Activated T-helper 17 cell treated with anti-CD3 and anti-CD28 coated beads, Interleukin-2, amount 50 U/mL, for 72 hours (primary cell): ENCODE measurements around the gene CDH23. TPM values are rescaled to one million over a fixed set of nuclear protein-coding genes. Genes with fewer than 3 reads are reported as not detected.
"Not testable (repeated sequence)": the region's sequence is repeated elsewhere in the genome, so short reads cannot be mapped to it uniquely, and the experiment has no call there.

Experiments
- ATAC-seq: fragments of 150-1000 bp; cut with Tn5 transposase; replicated peaks from 2 replicates; pipeline ENCODE4 v1.10.0; 2021; ENCODE audit warnings: mild to moderate bottlenecking, moderate library complexity
- H3K27ac Mint-ChIP-seq: one replicate; pipeline ENCODE4 v1.8.0; 2022; ENCODE audit warnings: mixed read lengths
- H3K27me3 Mint-ChIP-seq: one replicate; pipeline ENCODE4 v1.8.0; 2022; ENCODE audit warnings: mixed read lengths
- H3K36me3 Mint-ChIP-seq: one replicate; pipeline ENCODE4 v1.8.0; 2022; ENCODE audit warnings: low read depth, mild to moderate bottlenecking, mixed read lengths
- H3K4me1 Mint-ChIP-seq: one replicate; pipeline ENCODE4 v1.8.0; 2022; ENCODE audit warnings: mixed read lengths
- H3K4me3 Mint-ChIP-seq: one replicate; pipeline ENCODE4 v1.8.0; 2022; ENCODE audit warnings: mild to moderate bottlenecking, mixed read lengths
- H3K9me3 Mint-ChIP-seq: one replicate; pipeline ENCODE4 v1.8.0; 2022; ENCODE audit warnings: mixed read lengths
- total RNA-seq, 2 donors: library from RNA; stranded (reverse); gene quantifications; one replicate each; pipeline ENCODE4 v1.2.3, GENCODE V29; 2022

Gene CDH23
- total RNA-seq, 2 donors from 2014 or later = 0.09 to 16.2 TPM

GRCh38 chr10:71845410-71846405, 449.0 kb downstream of the CDH23 start:
- Mint-ChIP-seq H3K27me3 (no peaks in the 10 kb centered on the region), H3K4me1 (peaks cover 41% of the 10 kb centered on the region), H3K4me3 (no peak overlapping the region), H3K9me3 (no peaks in the 10 kb centered on the region), H3K36me3 (peaks cover 7% of the 10 kb centered on the region), H3K27ac (no peak overlapping the region)
- ATAC-seq = no peak

- no peak overlapping the region for H3K4me3 Mint-ChIP-seq
- H3K27ac Mint-ChIP-seq = no peak overlapping the region
- no peaks in the 10 kb centered on the region for H3K9me3 Mint-ChIP-seq
- H3K36me3 Mint-ChIP-seq = peaks cover 12% of the 10 kb centered on the region
- H3K27me3 Mint-ChIP-seq = no peaks in the 10 kb centered on the region
- H3K4me1 Mint-ChIP-seq = peaks cover 46% of the 10 kb centered on the region
- no peak for ATAC-seq
Measured at GRCh38 chr10:71846816-71847215, 450.1 kb downstream of the CDH23 start.

- H3K27me3 Mint-ChIP-seq = no peaks in the 10 kb centered on the region
- H3K36me3 Mint-ChIP-seq = peaks cover 12% of the 10 kb centered on the region
- no peak for ATAC-seq
- H3K9me3 Mint-ChIP-seq = no peaks in the 10 kb centered on the region
- H3K27ac Mint-ChIP-seq = no peak overlapping the region
- H3K4me3 Mint-ChIP-seq = no peak overlapping the region
- peaks cover 46% of the 10 kb centered on the region for H3K4me1 Mint-ChIP-seq
Measured at GRCh38 chr10:71847418-71847817, 450.7 kb downstream of the CDH23 start.

- no peak overlapping the region for H3K27ac Mint-ChIP-seq
- H3K4me3 Mint-ChIP-seq = peak overlapping the region; percentile 98
- peaks cover 12% of the 10 kb centered on the region for H3K36me3 Mint-ChIP-seq
- peaks cover 35% of the 10 kb centered on the region for H3K4me1 Mint-ChIP-seq
- ATAC-seq = no peak
- no peaks in the 10 kb centered on the region for H3K9me3 Mint-ChIP-seq
- no peaks in the 10 kb centered on the region for H3K27me3 Mint-ChIP-seq
Measured at GRCh38 chr10:71848325-71849275, 451.9 kb downstream of the CDH23 start.

GRCh38 chr10:71849461-71849908, 452.8 kb downstream of the CDH23 start:
- ATAC-seq = no peak
- H3K36me3 Mint-ChIP-seq = peaks cover 12% of the 10 kb centered on the region
- no peak overlapping the region for H3K27ac Mint-ChIP-seq
- H3K9me3 Mint-ChIP-seq = no peaks in the 10 kb centered on the region
- no peaks in the 10 kb centered on the region for H3K27me3 Mint-ChIP-seq
- peaks cover 29% of the 10 kb centered on the region for H3K4me1 Mint-ChIP-seq
- peak overlapping the region; percentile 98 for H3K4me3 Mint-ChIP-seq

GRCh38 chr10:71850021-71850742, 453.5 kb downstream of the CDH23 start:
- peak overlapping the region; percentile 92 for H3K27ac Mint-ChIP-seq
- no peaks in the 10 kb centered on the region for H3K27me3 Mint-ChIP-seq
- peak overlapping the region; percentile 98 for H3K4me3 Mint-ChIP-seq
- no peaks in the 10 kb centered on the region for H3K9me3 Mint-ChIP-seq
- H3K36me3 Mint-ChIP-seq = peaks cover 12% of the 10 kb centered on the region
- no peak for ATAC-seq
- peaks cover 22% of the 10 kb centered on the region for H3K4me1 Mint-ChIP-seq

- no peaks in the 10 kb centered on the region for H3K9me3 Mint-ChIP-seq
- H3K4me1 Mint-ChIP-seq = peaks cover 21% of the 10 kb centered on the region
- H3K27me3 Mint-ChIP-seq = no peaks in the 10 kb centered on the region
- peak; percentile 98 for ATAC-seq
- peaks cover 12% of the 10 kb centered on the region for H3K36me3 Mint-ChIP-seq
- H3K4me3 Mint-ChIP-seq = peak within 1 kb of the TSS; percentile 98
- H3K27ac Mint-ChIP-seq = peak within 1 kb of the TSS; percentile 92
Measured at GRCh38 chr10:71850743-71851464, 454.2 kb downstream of the CDH23 start, which contains the start of gene PSAP. PSAP (minus strand) TSS chr10:71851251; CDS start chr10:71851221, 30 bp downstream.

GRCh38 chr10:71851465-71852095, 454.9 kb downstream of the CDH23 start:
- not testable (repeated sequence) for ATAC-seq, H3K27me3 Mint-ChIP-seq, H3K9me3 Mint-ChIP-seq
- Mint-ChIP-seq H3K4me3 (peak overlapping the region; percentile 98), H3K4me1 (peaks cover 21% of the 10 kb centered on the region), H3K27ac (peak overlapping the region; percentile 92), H3K36me3 (peaks cover 12% of the 10 kb centered on the region)

- ATAC-seq = no peak
- peak overlapping the region; percentile 98 for H3K4me3 Mint-ChIP-seq
- H3K27ac Mint-ChIP-seq = no peak overlapping the region
- no peaks in the 10 kb centered on the region for H3K27me3 Mint-ChIP-seq
- H3K36me3 Mint-ChIP-seq = peaks cover 12% of the 10 kb centered on the region
- H3K9me3 Mint-ChIP-seq = no peaks in the 10 kb centered on the region
- H3K4me1 Mint-ChIP-seq = peaks cover 16% of the 10 kb centered on the region
Measured at GRCh38 chr10:71852355-71852937, 455.7 kb downstream of the CDH23 start.

GRCh38 chr10:71854031-71854430, 457.3 kb downstream of the CDH23 start:
- no peak overlapping the region for H3K4me3 Mint-ChIP-seq
- no peak for ATAC-seq
- H3K27ac Mint-ChIP-seq = no peak overlapping the region
- H3K27me3 Mint-ChIP-seq = no peaks in the 10 kb centered on the region
- peaks cover 12% of the 10 kb centered on the region for H3K36me3 Mint-ChIP-seq
- peaks cover 16% of the 10 kb centered on the region for H3K4me1 Mint-ChIP-seq
- H3K9me3 Mint-ChIP-seq = no peaks in the 10 kb centered on the region

- no peak for ATAC-seq
- Mint-ChIP-seq H3K4me1 (no peaks in the 10 kb centered on the region), H3K9me3 (no peaks in the 10 kb centered on the region), H3K27ac (no peak overlapping the region), H3K36me3 (no peaks in the 10 kb centered on the region), H3K4me3 (no peak overlapping the region), H3K27me3 (no peaks in the 10 kb centered on the region)
Measured at GRCh38 chr10:71856619-71857018, 459.9 kb downstream of the CDH23 start.

- no peaks in the 10 kb centered on the region for H3K9me3 Mint-ChIP-seq
- no peak for ATAC-seq
- no peaks in the 10 kb centered on the region for H3K36me3 Mint-ChIP-seq
- H3K4me3 Mint-ChIP-seq = no peak overlapping the region
- H3K4me1 Mint-ChIP-seq = no peaks in the 10 kb centered on the region
- no peaks in the 10 kb centered on the region for H3K27me3 Mint-ChIP-seq
- no peak overlapping the region for H3K27ac Mint-ChIP-seq
Measured at GRCh38 chr10:71857934-71858890, 461.5 kb downstream of the CDH23 start.
